ENCODE results near the gene JADE2.
"Not testable (repeated sequence)": the region's sequence is repeated elsewhere in the genome, so short reads cannot be mapped to it uniquely, and the experiment has no call there.

Gene JADE2

DNA sequence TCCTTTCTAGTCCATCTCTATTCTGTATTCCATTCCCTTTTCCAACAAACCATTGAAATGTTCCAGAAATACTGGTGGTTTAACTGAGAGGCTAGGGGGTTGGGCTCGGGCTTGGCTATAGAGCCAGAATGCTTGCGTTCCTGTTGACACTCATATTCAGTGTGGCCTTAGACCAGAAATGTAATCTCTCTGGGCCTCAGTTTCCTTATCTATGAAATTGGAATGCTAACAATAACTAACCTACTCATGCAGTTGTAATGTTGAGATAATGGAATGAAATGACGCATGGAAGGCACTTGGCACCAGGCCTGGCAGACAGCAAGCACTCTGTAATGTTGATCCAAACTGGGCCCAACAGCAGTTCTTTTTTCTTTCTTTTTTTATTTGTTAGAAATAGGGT, 26.8 kb downstream of the JADE2 start:
- peak; percentile 93 for DNase-seq (ENCODE audit: low read depth)

- DNase-seq (ENCODE audit: low read depth) = not testable (repeated sequence)
These were observed 27.2 kb downstream of the JADE2 start for GRCh38 chr5:134552716-134553115.

- no peak for DNase-seq (ENCODE audit: low read depth)
These were observed 28.4 kb downstream of the JADE2 start for GRCh38 chr5:134553821-134554267.

DNA sequence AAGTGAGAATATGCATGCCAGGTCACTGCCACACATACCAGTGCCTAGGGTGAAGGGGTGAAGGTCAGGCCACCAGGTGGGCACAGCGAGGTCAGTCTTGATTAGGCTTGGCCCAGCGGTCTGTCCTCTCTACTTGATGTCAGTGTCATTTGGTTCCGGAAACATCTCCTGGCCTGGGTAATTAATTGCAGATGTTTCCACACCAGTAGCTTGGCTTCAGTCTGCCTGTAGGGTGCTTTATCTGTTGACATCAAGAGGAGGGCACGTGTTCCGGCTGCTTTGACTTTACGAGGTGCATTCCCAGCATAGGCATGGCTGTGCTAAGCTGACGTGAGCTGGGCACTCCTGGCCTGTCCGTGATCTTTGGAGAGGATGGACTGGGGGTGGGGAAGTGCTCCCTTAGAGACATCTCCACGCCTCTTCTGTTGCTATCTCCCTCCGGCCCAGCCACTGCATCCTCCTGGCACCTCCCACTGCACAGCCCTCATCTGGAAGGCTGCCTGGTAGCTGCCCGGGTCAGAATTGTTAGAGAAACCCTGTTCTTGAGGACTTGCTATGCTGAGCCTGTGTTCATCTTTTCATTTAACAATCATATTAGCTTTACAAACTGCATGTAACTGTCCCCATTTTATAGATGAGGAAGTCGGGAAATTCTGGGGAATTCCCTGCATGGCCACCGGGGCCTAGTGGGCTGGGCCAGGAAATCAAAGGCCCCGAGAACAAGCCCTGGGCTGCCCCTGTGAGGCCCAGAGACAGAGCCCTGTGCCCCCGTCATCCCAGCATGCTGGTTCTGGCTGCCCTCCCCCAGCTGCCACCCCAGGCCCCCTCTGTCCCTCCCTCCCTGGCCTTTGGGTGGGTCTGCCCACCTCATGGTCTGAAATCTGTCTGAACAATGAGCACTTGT, 29.1 kb downstream of the JADE2 start:
- DNase-seq (ENCODE audit: low read depth) = peak; percentile 93

GRCh38 chr5:134555223-134555889, 29.9 kb downstream of the JADE2 start:
- DNase-seq (ENCODE audit: low read depth) = no peak

- DNase-seq (ENCODE audit: low read depth) = no peak
These were observed 30.4 kb downstream of the JADE2 start for GRCh38 chr5:134555890-134556311.

DNA sequence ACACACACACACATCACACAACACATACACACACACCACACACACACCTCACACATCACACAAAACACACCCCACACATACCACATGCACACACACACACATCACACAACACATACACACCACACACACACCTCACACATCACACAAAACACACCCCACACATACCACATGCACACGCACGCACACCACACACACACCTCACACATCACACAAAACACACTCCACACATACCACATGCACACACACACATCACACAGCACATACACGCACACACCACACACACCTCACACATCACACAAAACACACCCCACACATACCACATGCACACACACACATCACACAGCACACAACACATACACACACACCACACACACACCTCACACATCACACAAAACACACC, 31.1 kb downstream of the JADE2 start:
- DNase-seq (ENCODE audit: low read depth) = not testable (repeated sequence)

DNA sequence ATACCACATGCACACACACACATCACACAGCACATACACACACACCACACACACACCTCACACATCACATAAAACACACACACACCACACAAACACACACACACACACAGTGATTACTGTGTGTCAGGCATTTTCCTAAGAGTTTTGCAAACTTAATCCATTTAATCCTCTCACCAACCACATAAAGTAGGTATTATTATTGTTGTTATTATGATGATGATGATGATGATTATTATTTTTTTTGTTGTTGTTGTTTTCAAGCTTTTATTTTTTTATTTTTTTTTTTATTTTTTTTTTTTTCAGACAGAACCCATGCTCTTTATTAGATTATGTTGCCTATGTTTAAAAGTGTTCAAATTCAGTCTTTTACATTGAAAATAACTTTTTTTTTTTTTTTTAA, 31.5 kb downstream of the JADE2 start:
- DNase-seq (ENCODE audit: low read depth) = no peak

- DNase-seq (ENCODE audit: low read depth) = no peak
These were observed 34.2 kb downstream of the JADE2 start for GRCh38 chr5:134559672-134560071.

DNA sequence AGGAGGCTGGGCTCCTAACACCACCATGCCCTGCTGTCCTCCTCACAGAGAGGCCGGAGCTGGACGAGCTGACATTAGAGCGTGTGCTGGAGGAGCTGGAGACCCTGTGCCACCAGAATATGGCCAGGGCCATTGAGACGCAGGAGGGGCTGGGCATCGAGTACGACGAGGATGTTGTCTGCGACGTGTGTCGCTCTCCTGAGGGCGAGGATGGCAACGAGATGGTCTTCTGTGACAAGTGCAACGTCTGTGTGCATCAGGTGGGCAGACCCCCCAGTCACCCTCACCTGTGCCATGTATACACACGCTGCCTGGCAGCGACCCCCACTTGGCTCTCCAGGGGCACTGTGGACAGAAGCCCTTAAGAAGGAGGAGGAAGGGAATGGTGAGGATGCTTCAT, 35.2 kb downstream of the JADE2 start:
- DNase-seq (ENCODE audit: low read depth) = no peak

DNA sequence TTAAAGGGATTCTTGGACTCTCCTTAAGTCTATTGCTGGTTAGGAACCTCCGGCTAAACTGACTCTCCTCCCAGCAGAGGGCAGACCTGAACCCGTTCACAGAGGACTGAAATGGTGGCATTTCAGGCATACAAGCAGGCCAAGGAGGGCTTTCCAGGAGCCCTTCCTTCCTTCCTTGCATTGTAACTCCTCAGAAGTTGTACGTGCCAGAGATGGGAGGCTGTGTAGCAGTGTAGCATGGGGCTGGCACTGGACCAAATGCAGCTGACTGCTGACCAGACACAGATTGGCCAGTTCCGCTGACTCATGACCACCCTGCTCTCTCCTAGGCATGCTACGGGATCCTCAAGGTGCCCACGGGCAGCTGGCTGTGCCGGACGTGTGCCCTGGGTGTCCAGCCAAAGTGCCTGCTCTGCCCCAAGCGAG, 36.4 kb downstream of the JADE2 start:
- DNase-seq (ENCODE audit: low read depth) = no peak

GRCh38 chr5:134563221-134563620, 37.8 kb downstream of the JADE2 start:
- DNase-seq (ENCODE audit: low read depth) = no peak

- DNase-seq (ENCODE audit: low read depth) = no peak
These were observed 38.5 kb downstream of the JADE2 start for GRCh38 chr5:134563962-134564361.

GRCh38 chr5:134564396-134564795, 38.9 kb downstream of the JADE2 start:
- no peak for DNase-seq (ENCODE audit: low read depth)

DNA sequence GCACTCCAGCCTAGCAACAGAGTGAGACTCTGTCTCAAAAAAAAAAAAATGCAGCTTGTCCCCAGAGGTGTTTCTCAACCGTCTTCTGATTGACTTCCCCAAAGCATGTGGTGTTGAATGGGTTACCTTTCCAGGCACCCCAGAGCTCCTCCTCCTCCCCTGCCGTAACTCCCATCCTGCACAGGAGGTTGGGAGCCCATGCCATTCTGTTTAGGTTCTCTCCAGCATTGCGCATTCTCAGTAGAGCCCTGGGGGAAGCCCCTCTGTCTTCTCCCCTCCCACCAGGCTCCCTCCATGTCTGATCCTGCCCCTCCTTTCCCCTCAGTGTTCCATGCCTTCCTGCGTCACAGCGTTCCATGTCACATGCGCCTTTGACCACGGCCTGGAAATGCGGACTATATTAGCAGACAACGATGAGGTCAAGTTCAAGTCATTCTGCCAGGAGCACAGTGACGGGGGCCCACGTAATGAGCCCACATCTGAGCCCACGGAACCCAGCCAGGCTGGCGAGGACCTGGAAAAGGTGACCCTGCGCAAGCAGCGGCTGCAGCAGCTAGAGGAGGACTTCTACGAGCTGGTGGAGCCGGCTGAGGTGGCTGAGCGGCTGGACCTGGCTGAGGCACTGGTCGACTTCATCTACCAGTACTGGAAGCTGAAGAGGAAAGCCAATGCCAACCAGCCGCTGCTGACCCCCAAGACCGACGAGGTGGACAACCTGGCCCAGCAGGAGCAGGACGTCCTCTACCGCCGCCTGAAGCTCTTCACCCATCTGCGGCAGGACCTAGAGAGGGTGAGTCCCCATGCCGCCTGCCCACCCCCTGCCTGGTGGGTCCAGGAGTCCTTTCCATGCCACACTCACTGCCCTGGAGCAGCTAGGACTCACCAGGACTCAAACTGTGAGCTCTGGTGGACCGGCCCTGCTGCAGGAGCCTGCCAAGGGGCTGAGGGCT, 40.6 kb downstream of the JADE2 start:
- DNase-seq (ENCODE audit: low read depth) = no peak

DNA sequence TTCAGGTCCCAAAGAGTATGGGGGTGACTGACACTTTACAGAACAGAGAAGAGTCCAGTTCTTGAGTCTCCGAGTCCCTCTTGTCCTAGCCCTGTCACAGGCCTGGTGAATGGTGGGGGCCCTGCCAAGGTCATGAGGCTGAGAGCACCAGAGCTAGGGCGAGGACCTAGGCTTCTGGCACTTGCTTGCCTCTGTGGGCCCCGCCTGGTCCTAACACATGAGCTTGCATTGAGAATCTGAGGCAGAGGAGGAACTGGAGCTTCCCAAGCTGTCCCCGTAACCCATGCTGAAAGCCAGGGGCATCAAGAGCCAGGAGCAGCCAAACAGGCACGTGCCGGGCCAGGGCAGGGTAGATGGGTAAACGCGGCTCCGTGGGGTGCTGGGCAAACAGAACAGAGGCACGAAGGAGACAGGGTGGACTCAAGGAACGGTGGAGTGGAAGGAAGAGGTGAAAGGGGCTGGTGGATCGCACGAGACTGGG, 41.3 kb downstream of the JADE2 start:
- DNase-seq (ENCODE audit: low read depth) = no peak

DNA sequence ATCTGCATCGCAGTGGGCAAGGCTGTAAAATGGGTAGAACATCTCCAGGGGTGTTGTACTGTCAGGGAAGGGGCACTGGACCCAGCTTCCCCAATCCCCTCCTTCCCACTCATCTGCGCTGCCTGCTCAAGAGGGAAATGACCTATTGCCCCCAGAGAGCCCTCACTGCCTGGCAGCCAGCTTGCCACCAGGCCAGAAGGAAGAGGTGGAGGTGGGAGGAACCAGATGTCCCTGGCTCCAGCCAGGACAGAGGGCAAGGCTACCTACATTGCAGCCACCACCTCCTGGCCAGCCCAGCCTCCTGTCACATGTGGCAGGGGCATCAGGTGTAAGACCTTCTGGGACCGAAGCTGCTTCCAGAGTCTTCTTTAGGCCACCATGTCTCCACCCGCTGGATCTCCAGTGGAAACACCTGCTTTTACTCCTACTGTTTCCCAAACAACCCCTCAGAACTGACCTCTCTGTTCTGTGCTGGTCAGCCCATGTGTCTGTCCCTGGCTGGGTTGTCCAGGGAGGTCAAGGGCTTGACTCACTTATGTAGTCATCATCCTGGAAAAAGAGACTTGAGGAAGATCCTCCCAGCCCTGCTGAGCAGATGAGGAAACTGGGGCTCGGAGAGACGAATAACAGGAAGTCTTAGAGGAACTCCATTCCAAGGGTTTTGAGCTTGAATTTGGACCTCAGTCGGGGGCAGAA, 42.3 kb downstream of the JADE2 start:
- no peak for DNase-seq (ENCODE audit: low read depth)

DNA sequence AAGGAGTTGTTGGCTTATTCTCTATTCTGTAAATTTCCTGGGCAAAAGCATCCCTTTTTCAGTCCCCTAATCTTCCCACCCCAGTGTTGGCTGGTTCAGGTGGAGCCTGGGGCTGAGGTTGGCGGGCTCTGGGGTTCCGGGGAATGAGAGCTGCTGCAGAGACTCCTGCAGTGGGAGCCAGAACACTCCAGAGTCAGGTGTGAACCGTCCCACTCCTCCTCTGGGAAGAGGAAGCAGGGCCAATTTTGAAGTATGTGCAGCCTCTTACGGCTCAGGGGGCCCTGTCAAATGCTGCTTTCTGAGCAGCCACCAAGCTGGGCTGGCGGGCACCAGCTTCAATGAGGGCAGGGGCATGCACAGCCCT, 42.8 kb downstream of the JADE2 start:
- no peak for DNase-seq (ENCODE audit: low read depth)

GRCh38 chr5:134568761-134569695, 43.6 kb downstream of the JADE2 start:
- DNase-seq (ENCODE audit: low read depth) = no peak

GRCh38 chr5:134569758-134570364, 44.4 kb downstream of the JADE2 start:
- DNase-seq (ENCODE audit: low read depth) = no peak

Measured in HS-5 (cell line).